Measurements from ENCODE around the gene EEFSEC.

GRCh38 chr3:128232376-128233178 lies 79.3 kb downstream of the EEFSEC start:
- TF ChIP-seq TAF1 (IDR thresholded peaks at IDR 0.05; ENCODE audit: borderline replicate concordance, low read depth, low read length) (no peak), POLR2AphosphoS5 (IDR thresholded peaks at IDR 0.05; ENCODE audit: low read depth, low read length) (no peak)

Data from GM12892 (cell line).